ENCODE data around the gene CKS1B.

Gene CKS1B

GRCh38 chr1:154969860-154970452 lies 4.5 kb upstream of the CKS1B start:
- no peak for TF ChIP-seq CTCF (IDR thresholded peaks at IDR 0.05; ENCODE audit: low read depth, low read length)
- H3K27ac ChIP-seq: peak overlapping the region; percentile 51

GRCh38 chr1:154970631-154971340 lies 3.7 kb upstream of the CKS1B start, which contains the start of gene SHC1:
Gene SHC1 (minus strand): TSS chr1:154970747. CDS start chr1:154970526, 221 bp downstream.
- DNase-seq: peak; percentile 98

More at GRCh38 chr1:154969860-154970452, 4.5 kb upstream of the CKS1B start:
- no peak for DNase-seq
- Histone ChIP-seq H3K9me3 (ENCODE audit: severe bottlenecking) (no peaks in the 10 kb centered on the region), H3K4me3 (ENCODE audit: low read depth, low read length) (no peak overlapping the region), H3K36me3 (peaks cover 35% of the 10 kb centered on the region), H3K27me3 (ENCODE audit: insufficient read depth, low read depth, severe bottlenecking) (no peaks in the 10 kb centered on the region)

GRCh38 chr1:154971341-154971998 lies 3.0 kb upstream of the CKS1B start:
- Histone ChIP-seq H3K4me3 (ENCODE audit: low read depth, low read length) (no peak overlapping the region), H3K9me3 (ENCODE audit: severe bottlenecking) (no peaks in the 10 kb centered on the region), H3K27me3 (ENCODE audit: insufficient read depth, low read depth, severe bottlenecking) (no peaks in the 10 kb centered on the region), H3K36me3 (peaks cover 24% of the 10 kb centered on the region), H3K27ac (peak overlapping the region; percentile 51)
- TF ChIP-seq CTCF (IDR thresholded peaks at IDR 0.05; ENCODE audit: low read depth, low read length): no peak
- DNase-seq: no peak

More at GRCh38 chr1:154970631-154971340, 3.7 kb upstream of the CKS1B start, which contains the start of gene SHC1:
- peaks cover 26% of the 10 kb centered on the region for H3K36me3 ChIP-seq
- no peak for TF ChIP-seq CTCF (IDR thresholded peaks at IDR 0.05; ENCODE audit: low read depth, low read length)
- peak within 1 kb of the TSS; percentile 19 for H3K4me3 ChIP-seq (ENCODE audit: low read depth, low read length)
- H3K27me3 ChIP-seq (ENCODE audit: insufficient read depth, low read depth, severe bottlenecking): no peaks in the 10 kb centered on the region
- H3K9me3 ChIP-seq (ENCODE audit: severe bottlenecking): no peaks in the 10 kb centered on the region
- peak within 1 kb of the TSS; percentile 51 for H3K27ac ChIP-seq

- DNase-seq: no peak
- no peaks in the 10 kb centered on the region for H3K27me3 ChIP-seq (ENCODE audit: insufficient read depth, low read depth, severe bottlenecking)
- peaks cover 17% of the 10 kb centered on the region for H3K36me3 ChIP-seq
- no peak for TF ChIP-seq CTCF (IDR thresholded peaks at IDR 0.05; ENCODE audit: low read depth, low read length)
- H3K4me3 ChIP-seq (ENCODE audit: low read depth, low read length): no peak overlapping the region
- peak overlapping the region; percentile 25; the same call in 1 of the 2 replicates for H3K27ac ChIP-seq
- H3K9me3 ChIP-seq (ENCODE audit: severe bottlenecking): no peaks in the 10 kb centered on the region
Measured at GRCh38 chr1:154972213-154972516, 2.3 kb upstream of the CKS1B start.

GRCh38 chr1:154972517-154973343 lies 1.8 kb upstream of the CKS1B start:
- H3K36me3 ChIP-seq: peaks cover 17% of the 10 kb centered on the region
- peak overlapping the region; percentile 55 for H3K4me3 ChIP-seq (ENCODE audit: low read depth, low read length)
- DNase-seq: peak; percentile 64
- no peaks in the 10 kb centered on the region for H3K9me3 ChIP-seq (ENCODE audit: severe bottlenecking)
- peak overlapping the region; percentile 89 for H3K27ac ChIP-seq
- TF ChIP-seq CTCF (IDR thresholded peaks at IDR 0.05; ENCODE audit: low read depth, low read length): no peak
- H3K27me3 ChIP-seq (ENCODE audit: insufficient read depth, low read depth, severe bottlenecking): no peaks in the 10 kb centered on the region

Data from WERI-Rb-1 (cell line).